PFSK-1 (cell line): ENCODE results near the gene TNPO1.

Experiments
- FOXP2 ChIP-seq: optimal IDR thresholded peaks from 2 replicates; pipeline ENCODE3; 2011; ENCODE audit warnings: borderline replicate concordance, control low read depth, inconsistent platforms; ENCODE audit not compliant: insufficient read depth; ENCODE audit errors: extremely low read length, extremely low read depth
- POLR2AphosphoS5 ChIP-seq: IDR thresholded peaks from 2 replicates; pipeline ENCODE4 v1.6.1; 2012; ENCODE audit warnings: low read depth, mild to moderate bottlenecking, control low read depth, low read length, moderate library complexity
- SIN3A ChIP-seq: IDR thresholded peaks from 2 replicates; pipeline ENCODE4 v1.6.1; 2012; ENCODE audit warnings: mild to moderate bottlenecking, low read length, moderate library complexity, borderline replicate concordance; ENCODE audit not compliant: insufficient read depth
- TAF1 ChIP-seq: IDR thresholded peaks from 2 replicates; pipeline ENCODE4 v1.6.1; 2012; ENCODE audit warnings: low read length, control low read depth, borderline replicate concordance; ENCODE audit not compliant: insufficient read depth
- TF ChIP-seq, protein P1 (sequence below), 2 experiments: IDR thresholded peaks; 2 replicates each; pipeline versions ENCODE4 v1.6.1 to v1.8.0; 2011 to 2012; ENCODE audit warnings: low read depth in 2 of 2, low read length in 2 of 2, control low read depth in 1 of 2, inconsistent platforms in 1 of 2, mild to moderate bottlenecking in 1 of 2, moderate library complexity in 1 of 2; ENCODE audit not compliant: insufficient read depth in 1 of 2

Gene TNPO1

GRCh38 chr5:72779520-72779919, 36.9 kb upstream of the TNPO1 start:
- TF ChIP-seq FOXP2 (no peak), POLR2AphosphoS5 (no peak), SIN3A (no peak), TAF1 (no peak)
- TF ChIP-seq, protein P1, sequence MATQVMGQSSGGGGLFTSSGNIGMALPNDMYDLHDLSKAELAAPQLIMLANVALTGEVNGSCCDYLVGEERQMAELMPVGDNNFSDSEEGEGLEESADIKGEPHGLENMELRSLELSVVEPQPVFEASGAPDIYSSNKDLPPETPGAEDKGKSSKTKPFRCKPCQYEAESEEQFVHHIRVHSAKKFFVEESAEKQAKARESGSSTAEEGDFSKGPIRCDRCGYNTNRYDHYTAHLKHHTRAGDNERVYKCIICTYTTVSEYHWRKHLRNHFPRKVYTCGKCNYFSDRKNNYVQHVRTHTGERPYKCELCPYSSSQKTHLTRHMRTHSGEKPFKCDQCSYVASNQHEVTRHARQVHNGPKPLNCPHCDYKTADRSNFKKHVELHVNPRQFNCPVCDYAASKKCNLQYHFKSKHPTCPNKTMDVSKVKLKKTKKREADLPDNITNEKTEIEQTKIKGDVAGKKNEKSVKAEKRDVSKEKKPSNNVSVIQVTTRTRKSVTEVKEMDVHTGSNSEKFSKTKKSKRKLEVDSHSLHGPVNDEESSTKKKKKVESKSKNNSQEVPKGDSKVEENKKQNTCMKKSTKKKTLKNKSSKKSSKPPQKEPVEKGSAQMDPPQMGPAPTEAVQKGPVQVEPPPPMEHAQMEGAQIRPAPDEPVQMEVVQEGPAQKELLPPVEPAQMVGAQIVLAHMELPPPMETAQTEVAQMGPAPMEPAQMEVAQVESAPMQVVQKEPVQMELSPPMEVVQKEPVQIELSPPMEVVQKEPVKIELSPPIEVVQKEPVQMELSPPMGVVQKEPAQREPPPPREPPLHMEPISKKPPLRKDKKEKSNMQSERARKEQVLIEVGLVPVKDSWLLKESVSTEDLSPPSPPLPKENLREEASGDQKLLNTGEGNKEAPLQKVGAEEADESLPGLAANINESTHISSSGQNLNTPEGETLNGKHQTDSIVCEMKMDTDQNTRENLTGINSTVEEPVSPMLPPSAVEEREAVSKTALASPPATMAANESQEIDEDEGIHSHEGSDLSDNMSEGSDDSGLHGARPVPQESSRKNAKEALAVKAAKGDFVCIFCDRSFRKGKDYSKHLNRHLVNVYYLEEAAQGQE (IDR thresholded peaks at IDR 0.05; ENCODE audit: insufficient read depth in 1 of 2, low read depth in 2 of 2, low read length in 2 of 2): no peak

- TF ChIP-seq TAF1: no peak
Observed at GRCh38 chr5:72783354-72783753, 33.1 kb upstream of the TNPO1 start.

DNA sequence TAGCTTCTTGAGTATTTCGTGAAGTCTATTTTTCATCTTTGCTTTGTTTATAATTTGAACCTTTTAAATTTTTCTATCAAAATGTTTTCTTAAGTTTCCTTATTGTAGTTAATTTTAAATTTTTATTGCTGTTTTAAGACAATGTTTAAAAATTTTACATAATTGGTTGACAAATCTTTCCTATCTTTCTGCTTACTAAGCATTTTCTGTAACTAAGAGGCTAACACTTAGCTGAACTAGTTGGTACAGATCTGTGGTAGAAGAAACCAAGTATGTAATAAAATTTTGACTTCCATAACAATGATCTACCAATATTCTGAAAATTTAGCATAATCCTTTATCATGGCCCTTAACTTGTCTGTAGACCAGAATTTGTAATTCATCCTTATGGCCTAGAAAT, 32.3 kb upstream of the TNPO1 start:
- no peak for TF ChIP-seq TAF1
- no peak for TF ChIP-seq FOXP2
- TF ChIP-seq SIN3A: no peak
- TF ChIP-seq, protein P1 (IDR thresholded peaks at IDR 0.05; ENCODE audit: insufficient read depth in 1 of 2, low read depth in 2 of 2, low read length in 2 of 2): no peak
- no peak for TF ChIP-seq POLR2AphosphoS5

DNA sequence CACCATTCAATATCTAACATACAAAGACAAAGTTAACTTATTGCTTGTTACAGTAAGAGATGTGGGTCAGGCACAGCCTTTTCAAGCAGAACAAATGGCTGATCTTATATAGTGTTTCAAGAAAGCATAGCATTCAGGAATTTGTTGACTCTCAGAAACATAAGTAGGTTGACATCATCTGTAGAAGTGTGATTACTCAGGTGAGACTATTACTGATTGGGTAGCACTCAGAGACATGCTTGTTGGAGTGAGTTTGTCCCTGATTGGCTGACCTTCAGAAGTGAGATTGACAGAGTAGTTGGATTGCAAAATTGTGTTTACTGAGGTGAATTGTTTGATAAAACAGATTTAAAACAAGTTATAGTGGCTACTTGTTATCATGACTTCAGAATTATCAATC, 30.7 kb upstream of the TNPO1 start:
- TF ChIP-seq FOXP2: no peak
- no peak for TF ChIP-seq SIN3A
- no peak for TF ChIP-seq TAF1
- TF ChIP-seq, protein P1 (IDR thresholded peaks at IDR 0.05; ENCODE audit: insufficient read depth in 1 of 2, low read depth in 2 of 2, low read length in 2 of 2): no peak
- no peak for TF ChIP-seq POLR2AphosphoS5

- TF ChIP-seq, protein P1 (IDR thresholded peaks at IDR 0.05; ENCODE audit: insufficient read depth in 1 of 2, low read depth in 2 of 2, low read length in 2 of 2): no peak
- TF ChIP-seq POLR2AphosphoS5: no peak
- no peak for TF ChIP-seq SIN3A
- TF ChIP-seq FOXP2: no peak
- TF ChIP-seq TAF1: no peak
Observed at GRCh38 chr5:72786676-72787075, 29.8 kb upstream of the TNPO1 start.

DNA sequence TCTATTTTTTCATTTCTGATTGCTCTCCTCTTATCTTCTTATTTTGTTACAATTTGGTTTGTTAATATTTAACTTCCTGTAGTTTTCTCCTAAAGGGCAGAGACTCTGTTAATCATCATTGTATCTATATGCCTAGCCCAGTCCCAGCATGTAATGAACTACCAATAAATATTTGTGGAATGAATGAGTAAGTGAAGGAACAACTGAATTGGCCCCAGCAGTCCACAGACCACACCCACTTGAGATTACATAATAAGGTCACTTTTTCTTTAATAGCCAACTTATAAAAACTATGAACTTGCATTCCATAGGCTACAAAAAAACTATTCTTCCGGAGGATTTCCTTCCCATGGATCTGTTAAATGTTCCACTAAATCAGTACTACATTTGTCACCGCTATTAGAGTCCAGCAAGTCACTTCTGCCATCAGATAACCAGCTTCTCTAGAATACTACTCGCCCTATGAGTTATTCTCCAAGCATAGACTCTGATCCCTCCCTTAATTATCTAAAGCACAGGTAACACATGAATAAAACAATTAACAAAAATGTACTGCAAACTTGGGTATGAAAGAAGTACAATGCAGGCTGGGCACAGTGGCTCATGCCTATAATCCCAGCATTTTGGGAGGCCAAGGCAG, 27.5 kb upstream of the TNPO1 start:
- TF ChIP-seq TAF1 (no peak), SIN3A (no peak), FOXP2 (no peak), POLR2AphosphoS5 (no peak)
- TF ChIP-seq, protein P1 (IDR thresholded peaks at IDR 0.05; ENCODE audit: insufficient read depth in 1 of 2, low read depth in 2 of 2, low read length in 2 of 2): no peak
